IMR-90 (cell line): ENCODE results near the gene NAP1L5.

Experiments
- CEBPB ChIP-seq: IDR thresholded peaks from 2 replicates; pipeline ENCODE4 v1.6.1; 2012; ENCODE audit warnings: low read depth, low read length, improper control_type of control experiment
- MAZ ChIP-seq: IDR thresholded peaks from 2 replicates; pipeline ENCODE4 v1.6.1; 2012; ENCODE audit warnings: low read depth, mild to moderate bottlenecking, low read length, improper control_type of control experiment, moderate library complexity, borderline replicate concordance
- MXI1 ChIP-seq: IDR thresholded peaks from 2 replicates; pipeline ENCODE4 v1.6.1; 2012; ENCODE audit warnings: low read depth, mild to moderate bottlenecking, low read length, moderate library complexity, borderline replicate concordance
- POLR2A ChIP-seq: IDR thresholded peaks from 2 replicates; pipeline ENCODE4 v1.6.1; 2012; ENCODE audit warnings: mild to moderate bottlenecking, low read depth, low read length
- TF ChIP-seq, protein P1 (sequence below): conservative IDR thresholded peaks from 2 replicates; pipeline ENCODE4 v1.5.1; 2012; ENCODE audit warnings: mild to moderate bottlenecking, low read depth, low read length, improper control_type of control experiment

DNA sequence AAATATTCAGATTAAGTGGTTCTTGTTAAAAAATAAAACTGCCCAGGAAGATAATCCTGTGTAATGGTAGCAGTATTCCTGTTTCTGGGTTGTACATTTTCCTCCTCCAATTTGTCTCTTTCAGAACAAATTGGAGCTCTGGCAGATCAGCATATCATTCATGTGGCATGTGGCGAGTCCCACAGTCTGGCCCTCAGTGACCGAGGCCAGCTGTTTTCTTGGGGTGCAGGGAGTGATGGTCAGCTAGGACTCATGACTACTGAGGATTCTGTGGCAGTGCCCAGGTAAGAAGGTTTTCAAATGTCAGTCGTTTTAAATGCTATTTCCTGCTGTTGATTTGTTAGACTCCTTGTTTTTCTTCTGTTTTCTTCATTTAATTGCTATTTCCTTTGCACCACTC, 47.9 kb downstream of the NAP1L5 start:
- no peak for TF ChIP-seq POLR2A
- TF ChIP-seq, protein P1, sequence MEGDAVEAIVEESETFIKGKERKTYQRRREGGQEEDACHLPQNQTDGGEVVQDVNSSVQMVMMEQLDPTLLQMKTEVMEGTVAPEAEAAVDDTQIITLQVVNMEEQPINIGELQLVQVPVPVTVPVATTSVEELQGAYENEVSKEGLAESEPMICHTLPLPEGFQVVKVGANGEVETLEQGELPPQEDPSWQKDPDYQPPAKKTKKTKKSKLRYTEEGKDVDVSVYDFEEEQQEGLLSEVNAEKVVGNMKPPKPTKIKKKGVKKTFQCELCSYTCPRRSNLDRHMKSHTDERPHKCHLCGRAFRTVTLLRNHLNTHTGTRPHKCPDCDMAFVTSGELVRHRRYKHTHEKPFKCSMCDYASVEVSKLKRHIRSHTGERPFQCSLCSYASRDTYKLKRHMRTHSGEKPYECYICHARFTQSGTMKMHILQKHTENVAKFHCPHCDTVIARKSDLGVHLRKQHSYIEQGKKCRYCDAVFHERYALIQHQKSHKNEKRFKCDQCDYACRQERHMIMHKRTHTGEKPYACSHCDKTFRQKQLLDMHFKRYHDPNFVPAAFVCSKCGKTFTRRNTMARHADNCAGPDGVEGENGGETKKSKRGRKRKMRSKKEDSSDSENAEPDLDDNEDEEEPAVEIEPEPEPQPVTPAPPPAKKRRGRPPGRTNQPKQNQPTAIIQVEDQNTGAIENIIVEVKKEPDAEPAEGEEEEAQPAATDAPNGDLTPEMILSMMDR = no peak
- no peak for TF ChIP-seq MAZ
- no peak for TF ChIP-seq MXI1
- TF ChIP-seq CEBPB = no peak
